Neural cell (in vitro differentiated cells): ENCODE measurements around the gene FCHSD2. TPM values are rescaled to one million over a fixed set of nuclear protein-coding genes. Genes with fewer than 3 reads are reported as not detected.

Experiments used
- H2AFZ ChIP-seq: fragments of 200-600, 300-800 bp; sonication (generic), shearing (Covaris generic); 2 replicates; pipeline ENCODE4 v1.6.0; 2014; ENCODE audit warnings: low read depth, mild to moderate bottlenecking, antibody characterized with exemption, low read length, moderate library complexity
- H3F3A ChIP-seq: fragments of 200-600 bp; shearing (Covaris generic); 2 replicates; pipeline ENCODE4 v1.6.1; 2016; ENCODE audit warnings: mild to moderate bottlenecking, moderate library complexity, mixed read lengths, antibody characterized with exemption, low read length; ENCODE audit not compliant: insufficient read depth, poor library complexity, severe bottlenecking
- H3K27ac ChIP-seq: fragments of 200-600, 300-800 bp; sonication (generic), shearing (Covaris generic); 2 replicates; pipeline ENCODE4 v1.5.1; 2014; ENCODE audit warnings: mild to moderate bottlenecking, low read length, moderate library complexity
- H3K27me3 ChIP-seq: fragments of 300-800, 200-600 bp; sonication (generic), shearing (Covaris generic); 2 replicates; pipeline ENCODE4 v1.6.0; 2014; ENCODE audit warnings: mild to moderate bottlenecking, low read depth, low read length, moderate library complexity; ENCODE audit not compliant: insufficient read depth
- H3K36me3 ChIP-seq: fragments of 300-800, 200-600 bp; sonication (generic), shearing (Covaris generic); 2 replicates; pipeline ENCODE4 v1.5.1; 2014; ENCODE audit warnings: mild to moderate bottlenecking, antibody characterized with exemption, low read length, moderate library complexity; ENCODE audit not compliant: insufficient read depth
- H3K4me2 ChIP-seq: fragments of 300-800, 200-600 bp; sonication (generic), shearing (Covaris generic); 2 replicates; pipeline ENCODE4 v1.6.0; 2014; ENCODE audit warnings: mild to moderate bottlenecking, low read length
- H3K4me3 ChIP-seq: fragments of 300-800, 200-600 bp; sonication (generic), shearing (Covaris generic); 2 replicates; pipeline ENCODE4 v1.5.1; 2014; ENCODE audit warnings: mild to moderate bottlenecking, low read length, moderate library complexity
- H3K79me2 ChIP-seq: fragments of 200-600 bp; shearing (Covaris generic); replicated peaks from 2 replicates; pipeline ENCODE4 v1.6.0; 2014; ENCODE audit warnings: mild to moderate bottlenecking, low read length, moderate library complexity; ENCODE audit not compliant: insufficient read depth
- H3K9ac ChIP-seq: fragments of 300-800, 200-600 bp; sonication (generic), shearing (Covaris generic); 2 replicates; pipeline ENCODE4 v1.6.1; 2016; ENCODE audit warnings: mild to moderate bottlenecking, low read length, mixed read lengths
- H3K9me2 ChIP-seq: fragments of 200-600 bp; shearing (Covaris generic); 2 replicates; pipeline ENCODE4 v1.6.1; 2016; ENCODE audit warnings: mild to moderate bottlenecking, low read length, mixed read lengths; ENCODE audit not compliant: insufficient read depth
- H3K9me3 ChIP-seq: fragments of 200-600, 300-800 bp; sonication (generic), shearing (Covaris generic); 2 replicates; pipeline ENCODE4 v1.6.1; 2016; ENCODE audit warnings: mild to moderate bottlenecking, mixed run types, low read length, moderate library complexity, mixed read lengths
- H4K20me1 ChIP-seq: fragments of 200-600 bp; shearing (Covaris generic); 2 replicates; pipeline ENCODE4 v1.6.1; 2016; ENCODE audit warnings: mild to moderate bottlenecking, mixed run types; ENCODE audit not compliant: insufficient read depth
- CTCF ChIP-seq: fragments of 450-650 bp; IDR thresholded peaks from 2 replicates; pipeline ENCODE4 v1.5.1; 2014; ENCODE audit warnings: antibody characterized with exemption, mild to moderate bottlenecking, moderate library complexity; ENCODE audit not compliant: poor library complexity, severe bottlenecking
- EP300 ChIP-seq: fragments of 450-650 bp; conservative IDR thresholded peaks from 2 replicates; pipeline ENCODE4 v1.6.1; 2014; ENCODE audit warnings: antibody characterized with exemption, mild to moderate bottlenecking, moderate library complexity; ENCODE audit not compliant: poor library complexity, severe bottlenecking
- EZH2 ChIP-seq: fragments of 200-600, 300-800 bp; shearing (Covaris generic), sonication (generic); IDR thresholded peaks from 2 replicates; pipeline ENCODE4 v1.6.1; 2014; ENCODE audit warnings: antibody characterized with exemption, low read length, borderline replicate concordance, mild to moderate bottlenecking; ENCODE audit not compliant: insufficient read depth, poor library complexity, severe bottlenecking
- MXI1 ChIP-seq: fragments of 450-650 bp; conservative IDR thresholded peaks from 2 replicates; pipeline ENCODE4 v1.6.1; 2014; ENCODE audit warnings: antibody characterized with exemption, mild to moderate bottlenecking; ENCODE audit not compliant: poor library complexity, severe bottlenecking
- POLR2AphosphoS5 ChIP-seq: IDR thresholded peaks from 2 replicates; pipeline ENCODE4 v1.6.1; 2012
- RAD21 ChIP-seq: fragments of 450-650 bp; conservative IDR thresholded peaks from 2 replicates; pipeline ENCODE4 v1.6.1; 2014; ENCODE audit warnings: antibody characterized with exemption, mild to moderate bottlenecking, moderate library complexity
- REST ChIP-seq: IDR thresholded peaks from 2 replicates; pipeline ENCODE4 v1.6.1; 2012; ENCODE audit warnings: borderline replicate concordance
- SMC3 ChIP-seq: fragments of 450-650 bp; conservative IDR thresholded peaks from 2 replicates; pipeline ENCODE4 v1.6.1; 2014; ENCODE audit warnings: antibody characterized with exemption, mild to moderate bottlenecking, moderate library complexity; ENCODE audit not compliant: poor library complexity
- TAF1 ChIP-seq: IDR thresholded peaks from 2 replicates; pipeline ENCODE4 v1.6.1; 2012; ENCODE audit warnings: low read depth
- polyA plus RNA-seq: library from polyadenylated mRNA; depleted of rRNA; stranded (reverse); fragments of >200 nt; gene quantifications from 2 replicates; pipeline ENCODE4 v1.2.3, GENCODE V29; 2014

FCHSD2 gene
- polyA plus RNA-seq, 1 donor from 2014 or later = 40.8 TPM

- H4K20me1 ChIP-seq = no peaks in the 10 kb centered on the region
- H3K27me3 ChIP-seq = no peaks in the 10 kb centered on the region
- no peaks in the 10 kb centered on the region for H3K9me3 ChIP-seq
- no peak overlapping the region for H2AFZ ChIP-seq
- no peaks in the 10 kb centered on the region for H3K79me2 ChIP-seq
- H3K9me2 ChIP-seq = no peaks in the 10 kb centered on the region
- no peaks in the 10 kb centered on the region for H3F3A ChIP-seq
- TF ChIP-seq TAF1 = no peak
- TF ChIP-seq SMC3 = no peak
- no peak for TF ChIP-seq EP300
- no peak for TF ChIP-seq REST
- TF ChIP-seq POLR2AphosphoS5 = no peak
- TF ChIP-seq CTCF = no peak
- TF ChIP-seq MXI1 = no peak
- TF ChIP-seq EZH2 = no peak
- TF ChIP-seq RAD21 = no peak
- H3K4me3 ChIP-seq = no peak overlapping the region
- H3K4me2 ChIP-seq = no peak overlapping the region
- no peaks in the 10 kb centered on the region for H3K36me3 ChIP-seq
- no peak overlapping the region for H3K9ac ChIP-seq
- no peak overlapping the region for H3K27ac ChIP-seq
These were observed 312.1 kb downstream of the FCHSD2 start for GRCh38 chr11:72829884-72830533.

- no peak overlapping the region for H3K27ac ChIP-seq
- H4K20me1 ChIP-seq = no peaks in the 10 kb centered on the region
- no peaks in the 10 kb centered on the region for H3K27me3 ChIP-seq
- H3K36me3 ChIP-seq = no peaks in the 10 kb centered on the region
- TF ChIP-seq EZH2 (no peak), RAD21 (no peak), REST (no peak), EP300 (no peak), TAF1 (no peak), MXI1 (no peak), SMC3 (no peak), CTCF (no peak), POLR2AphosphoS5 (no peak)
- no peaks in the 10 kb centered on the region for H3K79me2 ChIP-seq
- H3K4me2 ChIP-seq = no peak overlapping the region
- no peaks in the 10 kb centered on the region for H3K9me3 ChIP-seq
- H3F3A ChIP-seq = no peaks in the 10 kb centered on the region
- H3K9me2 ChIP-seq = no peaks in the 10 kb centered on the region
- H3K9ac ChIP-seq = no peak overlapping the region
- no peak overlapping the region for H3K4me3 ChIP-seq
- no peak overlapping the region for H2AFZ ChIP-seq
These were observed 312.9 kb downstream of the FCHSD2 start for GRCh38 chr11:72829178-72829577.
